Measurements from ENCODE around the gene ANXA4.

The ANXA4 gene

GRCh38 chr2:69781321-69782248 is 39.7 kb downstream of the ANXA4 start:
- H3K27ac ChIP-seq = peak overlapping the region; percentile 56
- no peak for TF ChIP-seq CTCF (conservative IDR thresholded peaks at IDR 0.05)

- TF ChIP-seq CTCF (conservative IDR thresholded peaks at IDR 0.05) = no peak
- no peak overlapping the region for H3K27ac ChIP-seq
Measured at GRCh38 chr2:69784228-69784627, 42.3 kb downstream of the ANXA4 start.

DNA sequence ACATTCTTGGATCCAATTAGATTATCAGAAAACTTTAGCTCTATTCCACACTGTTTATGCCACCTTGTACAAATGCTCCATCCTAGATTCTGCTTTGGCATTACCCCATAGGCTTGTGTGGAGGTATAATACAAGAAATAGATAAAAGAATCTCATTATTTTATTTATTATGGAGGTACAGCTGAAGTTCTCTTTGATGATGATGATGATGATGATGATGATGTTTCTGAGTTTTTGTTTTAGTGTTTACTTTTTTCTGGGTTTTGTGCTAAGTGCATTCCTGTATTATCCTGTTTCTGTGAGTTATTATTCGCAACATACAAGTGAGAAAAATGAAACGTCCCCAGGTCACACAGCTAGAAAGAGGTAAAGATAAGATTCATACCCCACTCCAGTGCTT is 43.4 kb downstream of the ANXA4 start:
- TF ChIP-seq CTCF (conservative IDR thresholded peaks at IDR 0.05) = no peak
- no peak overlapping the region for H3K27ac ChIP-seq

DNA sequence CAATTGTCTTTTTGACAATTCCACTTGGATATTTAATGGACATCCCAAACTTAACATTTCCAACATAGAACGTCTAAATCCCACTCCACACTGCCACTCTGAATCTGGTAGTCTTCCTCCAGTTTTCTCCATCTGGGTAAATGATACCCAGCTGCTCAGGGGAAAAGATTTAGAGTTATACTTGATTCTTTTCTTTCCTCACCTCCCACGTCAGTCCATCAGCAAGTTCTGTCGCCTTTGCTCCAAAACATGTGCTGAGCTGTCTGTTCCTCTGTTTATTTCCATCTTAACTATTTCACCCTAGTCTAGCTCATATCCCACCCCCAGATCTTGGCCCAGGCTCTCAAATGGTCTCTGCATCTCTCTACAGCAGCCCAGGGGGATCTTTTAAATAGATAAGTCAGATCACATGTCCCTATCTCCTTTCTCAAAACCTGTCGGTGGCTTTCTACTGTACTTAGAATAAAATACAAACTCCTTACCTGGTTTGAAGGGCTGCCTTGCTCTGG is 44.2 kb downstream of the ANXA4 start:
- no peak for TF ChIP-seq CTCF (conservative IDR thresholded peaks at IDR 0.05)
- H3K27ac ChIP-seq = no peak overlapping the region

GRCh38 chr2:69789175-69789721 is 47.3 kb downstream of the ANXA4 start:
- no peak overlapping the region for H3K27ac ChIP-seq
- TF ChIP-seq CTCF (conservative IDR thresholded peaks at IDR 0.05) = no peak

GRCh38 chr2:69789772-69790600 is 48.1 kb downstream of the ANXA4 start:
- H3K27ac ChIP-seq = no peak overlapping the region
- no peak for TF ChIP-seq CTCF (conservative IDR thresholded peaks at IDR 0.05)

DNA sequence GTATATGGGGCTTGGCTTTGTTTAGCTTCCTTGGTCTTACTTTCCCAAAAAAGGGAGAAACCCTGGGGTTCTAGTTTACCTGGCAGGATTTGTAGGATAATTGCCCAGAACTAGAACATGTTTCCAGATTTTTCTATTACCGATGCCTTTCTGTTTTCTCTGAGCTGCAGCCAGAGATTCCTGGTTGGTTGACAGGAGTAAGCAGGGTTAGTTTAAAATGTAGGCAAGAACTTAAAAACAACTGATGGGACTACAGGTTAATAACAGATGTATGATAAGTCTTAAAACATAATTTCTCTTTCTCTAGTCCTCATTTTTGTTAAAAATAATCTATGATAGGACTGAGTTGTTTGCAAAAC is 48.6 kb downstream of the ANXA4 start:
- H3K27ac ChIP-seq = no peak overlapping the region
- TF ChIP-seq CTCF (conservative IDR thresholded peaks at IDR 0.05) = no peak

Data from VCaP (cell line).